HS-5 (cell line): ENCODE results near the gene RAB3IP.
"Not testable (repeated sequence)": the region's sequence is repeated elsewhere in the genome, so short reads cannot be mapped to it uniquely, and the experiment has no call there.

ENCODE experiments used
- DNase-seq: peaks from one replicate; pipeline ENCODE4 v3.0.0-alpha.2; 2012; ENCODE audit warnings: low read depth

Gene RAB3IP

DNA sequence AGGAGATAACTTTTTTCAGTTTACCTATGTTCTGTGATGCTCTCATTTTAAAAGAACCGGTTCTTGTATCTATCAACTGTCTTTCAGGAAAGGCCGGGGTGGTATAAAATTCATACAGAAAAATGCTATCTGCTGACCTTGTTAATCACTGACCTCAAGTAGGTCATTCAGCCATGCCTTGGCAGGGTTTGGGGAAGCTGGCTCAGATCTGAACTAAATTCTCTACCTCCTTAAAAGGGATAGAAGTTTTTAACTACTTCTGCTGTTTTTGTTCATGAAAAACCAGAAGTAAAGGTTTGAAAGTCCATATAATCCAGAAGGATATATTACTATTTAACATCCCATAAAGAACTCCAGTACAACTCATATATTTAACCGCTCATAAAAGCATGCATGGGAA lies 96.4 kb downstream of the RAB3IP start:
- no peak for DNase-seq

DNA sequence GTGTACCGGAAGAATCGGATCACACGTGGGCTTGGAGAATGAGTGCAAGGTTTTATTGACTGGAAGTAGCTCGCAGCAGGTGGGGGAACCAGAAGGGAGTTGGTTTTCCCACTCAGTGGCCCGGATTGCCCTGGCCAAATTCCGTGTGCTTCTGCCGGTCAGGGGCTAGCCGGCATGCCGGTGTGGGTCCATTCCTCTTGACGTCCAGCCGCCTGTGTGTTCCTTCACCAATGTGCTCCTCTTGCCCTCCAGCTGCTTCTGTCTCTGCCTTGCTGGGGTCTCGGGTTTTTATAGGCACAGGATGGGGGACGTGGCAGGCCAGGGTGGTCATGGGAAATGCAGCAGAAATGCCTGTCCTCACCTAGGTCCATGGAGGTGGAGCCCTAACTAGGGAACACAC lies 97.4 kb downstream of the RAB3IP start:
- no peak for DNase-seq

DNA sequence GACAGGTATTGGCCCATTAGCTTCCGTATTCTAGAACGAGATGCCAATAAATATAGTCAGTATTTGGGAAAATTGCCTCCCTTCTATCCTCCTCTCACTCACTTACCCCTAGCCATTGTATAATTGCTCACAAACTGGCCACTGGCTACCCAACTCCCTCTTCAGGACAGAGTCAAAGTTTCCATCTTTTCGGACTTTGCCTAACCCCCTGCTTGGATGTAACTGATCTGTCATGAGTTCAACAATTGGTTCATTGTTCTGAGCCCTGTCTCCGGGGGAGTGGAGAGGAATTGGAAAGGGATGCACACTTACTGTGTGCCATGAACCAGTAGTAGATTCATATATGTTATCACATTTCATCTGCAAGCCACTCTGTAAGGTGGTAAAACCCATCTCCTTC lies 98.5 kb downstream of the RAB3IP start:
- DNase-seq: no peak

DNA sequence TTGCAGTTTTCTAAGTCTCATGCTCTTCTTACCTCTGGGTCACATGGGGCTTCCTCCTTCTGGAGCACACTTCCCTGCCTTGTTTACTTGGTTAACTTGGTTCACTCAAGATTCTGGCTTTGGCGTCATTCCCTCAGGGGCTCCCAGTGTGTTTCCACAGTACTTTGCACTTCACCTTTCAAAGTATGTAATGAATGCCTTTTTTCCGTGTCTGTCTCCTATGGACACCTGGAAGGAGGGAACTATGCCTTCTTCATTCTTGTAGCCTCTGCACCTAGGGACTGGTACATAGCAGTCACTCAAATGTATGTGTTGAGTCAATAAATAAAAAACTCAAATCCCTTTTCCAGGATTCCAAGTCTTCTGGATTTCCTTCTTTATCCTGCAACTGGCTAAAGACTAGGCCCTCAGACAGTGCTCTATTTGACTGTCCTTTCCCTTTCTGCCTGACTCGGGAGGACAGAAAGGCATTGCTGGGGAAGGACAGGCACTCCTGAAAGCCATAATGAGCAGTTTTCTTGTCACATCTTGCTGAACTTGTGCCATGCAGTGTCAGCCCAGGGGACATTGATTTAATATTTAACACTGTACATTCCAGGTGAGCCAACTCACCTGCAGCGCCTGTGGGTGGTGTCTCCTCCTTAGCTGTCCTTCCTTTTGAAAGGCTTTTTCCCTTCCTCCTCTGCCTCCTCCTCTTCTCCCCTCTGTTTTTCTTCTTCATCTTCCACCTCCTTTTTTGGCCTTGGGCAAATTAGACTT lies 99.2 kb downstream of the RAB3IP start:
- no peak for DNase-seq

DNA sequence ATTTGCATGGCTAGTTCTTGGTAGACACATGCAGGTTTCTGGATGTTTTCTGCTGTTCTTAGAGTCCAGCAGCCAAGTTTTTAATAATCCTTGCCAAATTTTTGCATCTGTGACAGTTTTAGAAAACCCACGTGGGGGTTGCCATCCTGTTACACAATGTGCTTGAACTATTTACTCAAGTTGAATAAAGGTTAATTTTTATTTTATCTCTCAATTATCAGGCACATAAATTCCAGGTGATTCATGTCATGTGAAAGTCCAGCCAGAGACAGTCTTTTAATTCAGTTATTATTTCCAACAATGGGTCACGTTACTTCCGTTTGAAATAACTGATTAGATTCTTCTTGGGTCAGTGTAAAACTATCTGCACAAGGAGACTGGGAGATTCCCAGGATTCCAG lies 102.1 kb downstream of the RAB3IP start:
- no peak for DNase-seq

DNA sequence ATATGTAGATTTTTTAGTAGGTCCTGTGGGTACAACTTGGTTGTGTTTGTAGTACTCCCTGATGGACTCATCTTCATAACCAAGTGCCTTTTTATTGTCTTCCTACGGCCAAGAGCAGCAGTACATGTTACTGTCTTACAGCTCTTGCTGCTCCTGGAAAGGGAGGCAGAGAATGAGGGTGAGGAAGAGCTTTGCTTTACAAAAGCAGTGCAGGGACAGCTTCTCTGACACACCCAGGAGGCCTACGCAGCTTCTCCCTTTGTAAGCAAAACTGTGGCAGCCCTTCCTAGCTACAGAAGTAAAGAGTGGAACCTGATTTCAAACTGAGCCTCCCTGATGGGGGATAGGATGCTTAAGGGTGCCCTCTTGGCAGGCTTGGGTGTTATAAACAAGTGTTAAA lies 104.9 kb downstream of the RAB3IP start:
- no peak for DNase-seq

DNA sequence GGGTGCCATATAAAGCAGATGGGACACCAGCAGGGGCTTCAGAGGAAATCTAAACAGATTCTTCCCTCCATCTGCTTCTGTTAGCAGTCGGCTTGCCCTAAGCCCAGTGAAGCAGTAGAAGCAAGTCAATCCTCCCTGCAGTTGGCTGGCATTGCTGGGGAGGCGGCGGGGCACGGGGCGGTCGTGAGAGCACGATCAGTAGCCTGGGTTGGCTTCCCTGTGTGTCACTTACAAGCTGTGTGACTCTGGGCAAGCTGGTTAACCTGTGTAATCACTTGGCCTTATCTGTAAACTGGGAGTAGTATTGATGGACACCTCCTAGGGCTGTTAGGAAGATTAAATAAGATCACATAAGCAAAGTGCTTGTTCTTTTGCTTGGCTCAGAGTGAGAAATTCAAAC lies 105.8 kb downstream of the RAB3IP start:
- DNase-seq: no peak

DNA sequence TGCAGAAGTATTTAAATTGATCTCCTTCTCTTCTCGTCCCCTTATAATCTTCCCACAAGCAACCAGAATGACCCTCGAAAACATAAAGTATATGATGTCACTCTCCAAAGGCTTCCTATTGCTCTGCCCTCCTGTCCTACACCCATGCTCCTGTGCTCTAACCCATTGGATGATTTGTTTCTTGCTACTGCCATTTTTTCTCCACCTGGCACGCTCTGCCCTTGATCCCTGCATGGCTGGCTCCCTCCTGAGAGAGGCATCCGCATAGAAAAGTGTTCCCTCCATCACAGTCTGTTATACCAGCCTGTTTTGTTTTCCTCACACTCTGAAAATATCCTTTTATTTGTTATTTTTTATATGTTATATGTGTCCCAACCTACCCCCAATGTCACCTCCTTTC lies 106.2 kb downstream of the RAB3IP start:
- no peak for DNase-seq

DNA sequence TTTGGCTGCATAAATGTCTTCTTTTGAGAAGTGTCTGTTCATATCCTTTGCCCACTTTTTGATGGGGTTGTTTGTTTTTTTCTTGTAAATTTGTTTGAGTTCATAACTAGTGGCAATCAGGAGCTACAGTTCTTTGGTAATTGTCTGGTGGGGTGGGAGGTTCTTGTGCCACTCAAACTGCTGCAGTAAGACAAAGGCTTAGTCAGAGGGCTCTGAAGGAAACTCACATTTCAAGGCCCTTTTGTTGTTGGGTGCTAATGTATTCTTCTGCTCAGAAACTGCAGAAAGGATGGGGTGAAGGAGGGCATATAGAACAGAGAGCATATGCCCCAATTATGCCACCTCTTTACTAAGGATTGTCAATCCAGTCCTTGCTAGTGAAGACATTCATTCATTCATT lies 108.3 kb downstream of the RAB3IP start:
- DNase-seq: no peak

DNA sequence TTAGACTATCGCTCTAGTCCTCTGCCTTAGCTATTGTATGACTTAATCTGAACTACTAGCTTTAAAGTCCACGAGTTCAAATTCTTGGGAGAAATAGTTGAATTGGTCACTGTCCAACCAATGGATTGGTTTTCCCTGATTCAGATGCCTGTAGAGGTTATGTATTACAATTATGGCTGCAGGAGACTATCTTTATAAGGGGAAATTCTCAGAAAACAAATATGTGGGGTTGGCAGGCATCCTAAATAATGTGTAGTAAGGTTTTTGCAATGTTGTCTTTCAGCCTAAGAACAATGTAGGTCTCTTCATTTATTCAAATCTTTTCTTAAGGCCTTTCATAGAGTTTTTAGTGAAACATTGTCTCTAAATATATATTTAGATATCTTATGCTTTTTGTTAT lies 113.3 kb downstream of the RAB3IP start:
- DNase-seq: peak; percentile 36

DNA sequence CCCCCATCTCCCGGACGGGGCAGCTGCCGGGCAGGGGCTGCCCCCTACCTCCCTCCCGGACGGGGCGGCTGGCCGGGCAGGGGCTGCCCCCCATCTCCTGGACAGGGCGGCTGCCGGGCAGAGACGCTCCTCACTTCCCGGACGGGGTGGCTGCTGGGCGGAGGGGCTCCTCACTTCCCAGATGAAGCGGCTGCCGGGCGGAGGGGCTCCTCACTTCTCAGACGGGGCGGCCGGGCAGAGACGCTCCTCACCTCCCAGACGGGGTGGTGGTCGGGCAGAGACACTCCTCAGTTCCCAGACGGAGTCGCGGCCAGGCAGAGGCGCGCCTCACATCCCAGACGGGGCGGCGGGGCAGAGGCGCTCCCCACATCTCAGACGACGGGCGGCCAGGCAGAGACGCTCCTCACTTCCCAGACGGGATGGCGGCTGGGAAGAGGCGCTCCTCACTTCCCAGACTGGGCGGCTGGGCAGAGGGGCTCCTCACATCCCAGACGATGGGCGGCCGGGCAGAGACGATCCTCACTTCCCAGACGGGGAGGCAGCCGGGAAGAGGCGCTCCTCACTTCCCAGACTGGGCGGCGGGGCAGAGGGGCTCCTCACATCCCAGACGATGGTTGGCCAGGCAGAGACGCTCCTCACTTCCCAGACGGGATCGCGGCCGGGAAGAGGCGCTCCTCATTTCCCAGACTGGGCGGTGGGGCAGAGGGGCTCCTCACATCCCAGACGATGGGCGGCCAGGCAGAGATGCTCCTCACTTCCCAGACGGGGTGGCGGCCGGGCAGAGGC lies 114.7 kb downstream of the RAB3IP start:
- not testable (repeated sequence) for DNase-seq

DNA sequence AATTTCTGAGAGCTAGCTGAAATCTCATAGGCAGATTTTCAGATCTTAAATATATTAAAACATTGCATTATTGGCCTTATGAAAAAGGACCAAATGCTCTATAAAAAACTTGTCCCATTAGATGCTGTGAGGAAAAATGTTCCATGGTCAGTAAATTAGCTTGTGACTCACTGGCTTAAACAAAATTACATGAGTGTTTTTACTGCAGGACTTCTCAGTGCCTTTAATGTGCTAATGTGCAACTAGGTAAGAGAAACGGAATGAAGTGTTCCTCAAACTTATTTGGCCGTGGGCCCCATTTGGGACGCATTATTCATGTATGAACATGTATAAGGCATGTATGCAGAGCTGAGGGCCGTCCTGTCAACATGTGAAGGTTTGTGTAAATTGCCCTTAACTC lies 128.0 kb downstream of the RAB3IP start:
- DNase-seq: no peak

DNA sequence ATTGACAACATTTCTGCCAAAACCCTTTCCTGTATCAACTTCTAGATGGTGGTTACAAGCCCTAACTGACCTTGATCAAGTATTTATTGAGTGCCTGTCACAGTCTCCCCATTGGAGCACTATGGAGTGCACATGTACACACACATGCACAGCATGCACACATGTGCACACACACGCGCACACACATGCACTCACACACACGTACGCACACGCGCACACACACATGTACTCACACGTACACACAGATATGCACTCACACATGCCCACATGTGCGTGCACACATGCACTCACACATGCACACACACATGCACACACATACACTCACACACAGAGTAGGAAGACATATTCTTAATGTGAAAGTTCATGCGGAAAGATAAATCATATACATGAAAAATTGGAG lies 130.0 kb downstream of the RAB3IP start:
- DNase-seq: no peak

DNA sequence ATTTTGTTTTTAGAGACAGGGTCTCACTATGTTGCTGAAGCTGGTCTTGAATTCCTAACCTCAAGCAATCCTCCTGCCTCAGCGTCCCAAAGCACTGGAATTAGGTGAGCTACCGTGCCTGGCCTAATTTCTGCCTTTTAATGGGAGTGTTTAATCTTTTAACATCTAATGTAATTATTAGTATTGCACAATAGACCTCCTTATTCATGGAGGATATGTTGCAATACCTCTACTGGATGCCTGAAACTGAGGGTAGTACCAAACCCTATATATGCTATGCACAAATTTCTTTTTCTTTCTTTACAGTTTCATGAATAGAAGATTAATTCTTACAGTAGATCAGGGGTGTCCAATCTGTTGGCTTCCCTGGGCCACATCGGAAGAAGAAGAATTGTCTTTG lies 134.1 kb downstream of the RAB3IP start:
- no peak for DNase-seq
